ENCODE results near the gene PLD4.

DNA sequence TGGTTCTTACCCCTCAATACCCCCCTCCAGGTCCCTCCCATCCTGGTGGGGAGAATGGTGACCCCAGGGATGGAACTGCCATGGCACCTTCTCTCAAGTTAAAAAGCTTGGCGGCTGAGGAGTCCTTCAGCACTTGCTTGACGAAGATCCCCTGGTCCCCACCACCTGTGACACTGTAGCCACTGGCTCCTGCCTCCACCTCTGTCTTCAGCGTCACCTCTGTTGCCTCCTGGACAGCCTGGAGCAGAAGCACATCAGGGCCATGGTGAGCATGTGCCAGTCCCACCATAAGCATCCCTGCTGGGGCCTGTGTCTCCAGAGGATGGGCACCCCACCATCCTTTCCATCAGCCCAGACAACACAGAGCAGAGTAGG lies 30.7 kb downstream of the PLD4 start:
- TF ChIP-seq, protein P1, sequence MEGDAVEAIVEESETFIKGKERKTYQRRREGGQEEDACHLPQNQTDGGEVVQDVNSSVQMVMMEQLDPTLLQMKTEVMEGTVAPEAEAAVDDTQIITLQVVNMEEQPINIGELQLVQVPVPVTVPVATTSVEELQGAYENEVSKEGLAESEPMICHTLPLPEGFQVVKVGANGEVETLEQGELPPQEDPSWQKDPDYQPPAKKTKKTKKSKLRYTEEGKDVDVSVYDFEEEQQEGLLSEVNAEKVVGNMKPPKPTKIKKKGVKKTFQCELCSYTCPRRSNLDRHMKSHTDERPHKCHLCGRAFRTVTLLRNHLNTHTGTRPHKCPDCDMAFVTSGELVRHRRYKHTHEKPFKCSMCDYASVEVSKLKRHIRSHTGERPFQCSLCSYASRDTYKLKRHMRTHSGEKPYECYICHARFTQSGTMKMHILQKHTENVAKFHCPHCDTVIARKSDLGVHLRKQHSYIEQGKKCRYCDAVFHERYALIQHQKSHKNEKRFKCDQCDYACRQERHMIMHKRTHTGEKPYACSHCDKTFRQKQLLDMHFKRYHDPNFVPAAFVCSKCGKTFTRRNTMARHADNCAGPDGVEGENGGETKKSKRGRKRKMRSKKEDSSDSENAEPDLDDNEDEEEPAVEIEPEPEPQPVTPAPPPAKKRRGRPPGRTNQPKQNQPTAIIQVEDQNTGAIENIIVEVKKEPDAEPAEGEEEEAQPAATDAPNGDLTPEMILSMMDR (IDR thresholded peaks at IDR 0.05): no peak
- TF ChIP-seq POLR2A (IDR thresholded peaks at IDR 0.05): no peak

All from body of pancreas (tissue), 4 donors.